Fibroblast of mammary gland (primary cell): ENCODE measurements around the gene VAC14.

Experiments used
- DNase-seq: peaks from one replicate; pipeline ENCODE4 v3.0.0-alpha.2; 2010; ENCODE audit warnings: low read depth
- H3K4me3 ChIP-seq: 2 replicates; pipeline ENCODE4 v1.5.1; 2011; ENCODE audit warnings: low read depth, mild to moderate bottlenecking, low read length, moderate library complexity; ENCODE audit not compliant: control insufficient read depth
- CTCF ChIP-seq: conservative IDR thresholded peaks from 2 replicates; pipeline ENCODE4 v1.5.1; 2011; ENCODE audit warnings: low read depth, low read length, inconsistent platforms; ENCODE audit not compliant: control insufficient read depth, insufficient read depth

The VAC14 gene

DNA sequence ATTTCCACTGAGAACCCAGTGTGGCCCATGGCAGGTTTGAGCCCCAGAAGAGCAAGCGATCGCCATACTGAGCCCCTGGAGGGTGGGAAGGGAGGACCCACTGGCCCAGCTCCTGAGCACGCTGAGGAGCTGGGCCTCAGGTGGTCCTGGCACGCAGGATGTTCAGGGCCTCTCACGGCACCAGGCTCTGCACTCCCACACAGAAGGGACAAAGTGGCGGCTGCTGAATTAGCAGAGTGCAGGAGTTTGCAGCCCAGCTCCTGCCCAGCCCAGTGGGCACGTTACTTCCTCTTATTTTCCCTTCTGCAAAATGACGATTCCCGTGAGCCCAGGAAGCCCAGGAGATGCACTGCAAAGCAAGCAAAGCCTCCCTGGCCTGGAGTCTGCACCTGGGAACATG, 72.8 kb downstream of the VAC14 start:
- no peak overlapping the region for H3K4me3 ChIP-seq
- DNase-seq, result no peak
- TF ChIP-seq CTCF, result no peak

GRCh38 chr16:70726892-70727361, 74.0 kb downstream of the VAC14 start:
- no peak for TF ChIP-seq CTCF
- no peak for DNase-seq
- H3K4me3 ChIP-seq, result no peak overlapping the region

- no peak for DNase-seq
- H3K4me3 ChIP-seq, result no peak overlapping the region
- no peak for TF ChIP-seq CTCF
Observed at GRCh38 chr16:70725912-70726828, 74.8 kb downstream of the VAC14 start.

GRCh38 chr16:70725024-70725911, 75.7 kb downstream of the VAC14 start:
- H3K4me3 ChIP-seq, result no peak overlapping the region
- DNase-seq, result no peak
- TF ChIP-seq CTCF, result no peak

DNA sequence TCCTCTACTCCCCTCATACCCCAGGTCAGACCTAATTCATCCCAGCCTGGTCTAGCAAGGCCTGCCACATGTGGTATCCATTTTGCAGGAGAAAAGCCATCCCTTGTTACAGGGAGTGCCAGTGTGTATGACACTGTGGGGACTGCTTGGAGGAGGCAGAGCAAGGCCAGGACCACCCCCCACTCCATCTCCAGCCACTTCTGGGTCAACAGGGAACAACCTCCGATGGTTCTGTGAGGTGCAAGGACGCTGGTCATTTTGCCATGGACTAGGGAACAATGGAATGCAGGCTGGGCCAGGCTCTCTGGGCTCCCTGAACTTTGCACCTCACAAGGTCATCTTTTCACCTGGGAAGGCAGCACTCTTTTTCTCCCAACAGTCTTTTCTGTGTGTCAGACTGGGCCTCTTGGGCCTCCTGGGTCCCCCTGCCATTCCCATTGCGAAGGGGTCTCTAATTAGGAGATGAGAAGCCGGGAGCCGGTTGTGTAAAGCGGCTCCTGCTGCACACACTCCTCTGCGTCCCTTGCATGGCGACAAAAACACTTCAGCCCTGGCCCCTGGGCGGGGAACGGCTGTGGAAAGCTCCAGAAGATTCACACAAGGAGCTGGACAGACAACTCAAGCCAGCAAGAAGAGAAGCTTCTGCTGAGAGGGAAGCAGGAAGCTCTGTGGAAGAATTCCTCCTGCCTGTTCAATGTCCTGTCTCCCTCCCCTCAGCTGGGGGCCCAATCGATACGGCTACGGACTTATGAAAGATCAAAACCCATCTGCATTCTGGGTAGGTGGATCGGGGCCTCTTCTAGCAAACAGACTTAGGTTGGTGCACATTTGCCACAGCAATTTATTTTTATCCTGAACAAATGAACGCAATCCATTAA, 76.6 kb downstream of the VAC14 start:
- no peak for DNase-seq
- no peak for TF ChIP-seq CTCF
- no peak overlapping the region for H3K4me3 ChIP-seq

DNA sequence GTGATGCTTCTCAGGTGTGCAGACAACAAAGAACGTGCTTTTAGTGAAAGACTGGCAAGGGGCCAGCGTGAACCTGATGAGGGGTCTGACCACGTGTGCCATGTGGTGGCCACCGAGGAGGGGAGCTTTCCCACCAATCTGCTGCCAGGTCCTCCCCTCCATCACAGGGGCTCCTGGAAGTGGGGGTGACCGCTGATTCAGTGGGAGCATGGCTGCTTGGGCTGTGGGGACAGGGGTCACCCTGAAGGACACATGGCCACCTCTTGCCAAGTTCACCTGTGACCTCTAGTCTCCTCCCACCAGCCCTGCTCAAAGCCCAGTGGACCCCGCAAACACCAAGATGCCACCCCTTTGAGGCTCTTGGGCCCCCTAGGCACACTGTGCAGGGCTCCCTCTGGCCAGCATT, 77.2 kb downstream of the VAC14 start:
- no peak for TF ChIP-seq CTCF
- H3K4me3 ChIP-seq, result no peak overlapping the region
- no peak for DNase-seq
